ENCODE results near the gene SERPINB11.

The SERPINB11 gene

DNA sequence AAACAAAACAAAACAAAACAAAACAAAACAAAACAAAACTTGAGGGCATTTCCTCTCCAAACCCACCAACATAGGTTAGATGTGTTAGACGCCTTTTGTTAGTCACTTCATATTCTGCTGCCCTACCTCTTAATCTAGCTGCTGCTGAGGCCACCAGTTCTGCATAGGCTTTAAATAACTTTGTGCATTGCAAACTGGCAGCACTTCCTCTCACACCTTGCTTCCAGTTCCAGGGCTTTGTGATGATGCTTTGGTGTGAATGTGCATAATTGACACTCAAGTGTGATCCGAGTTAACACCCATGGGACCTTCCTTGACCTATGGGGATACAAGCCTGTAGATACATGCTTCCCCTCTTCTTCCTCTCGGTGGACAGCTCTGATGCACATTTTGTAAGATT lies 2.3 kb upstream of the SERPINB11 start:
- TF ChIP-seq SIN3A (IDR thresholded peaks at IDR 0.05; ENCODE audit: borderline replicate concordance, insufficient read depth, low read length) = no peak
- no peak for TF ChIP-seq FOXP2 (optimal IDR thresholded peaks at IDR 0.05; ENCODE audit: borderline replicate concordance, extremely low read depth, extremely low read length, insufficient read depth)
- no peak for TF ChIP-seq TAF1 (IDR thresholded peaks at IDR 0.05; ENCODE audit: borderline replicate concordance, insufficient read depth, low read length)
- no peak for TF ChIP-seq POLR2AphosphoS5 (IDR thresholded peaks at IDR 0.05; ENCODE audit: low read depth, low read length)
- TF ChIP-seq, protein P1, sequence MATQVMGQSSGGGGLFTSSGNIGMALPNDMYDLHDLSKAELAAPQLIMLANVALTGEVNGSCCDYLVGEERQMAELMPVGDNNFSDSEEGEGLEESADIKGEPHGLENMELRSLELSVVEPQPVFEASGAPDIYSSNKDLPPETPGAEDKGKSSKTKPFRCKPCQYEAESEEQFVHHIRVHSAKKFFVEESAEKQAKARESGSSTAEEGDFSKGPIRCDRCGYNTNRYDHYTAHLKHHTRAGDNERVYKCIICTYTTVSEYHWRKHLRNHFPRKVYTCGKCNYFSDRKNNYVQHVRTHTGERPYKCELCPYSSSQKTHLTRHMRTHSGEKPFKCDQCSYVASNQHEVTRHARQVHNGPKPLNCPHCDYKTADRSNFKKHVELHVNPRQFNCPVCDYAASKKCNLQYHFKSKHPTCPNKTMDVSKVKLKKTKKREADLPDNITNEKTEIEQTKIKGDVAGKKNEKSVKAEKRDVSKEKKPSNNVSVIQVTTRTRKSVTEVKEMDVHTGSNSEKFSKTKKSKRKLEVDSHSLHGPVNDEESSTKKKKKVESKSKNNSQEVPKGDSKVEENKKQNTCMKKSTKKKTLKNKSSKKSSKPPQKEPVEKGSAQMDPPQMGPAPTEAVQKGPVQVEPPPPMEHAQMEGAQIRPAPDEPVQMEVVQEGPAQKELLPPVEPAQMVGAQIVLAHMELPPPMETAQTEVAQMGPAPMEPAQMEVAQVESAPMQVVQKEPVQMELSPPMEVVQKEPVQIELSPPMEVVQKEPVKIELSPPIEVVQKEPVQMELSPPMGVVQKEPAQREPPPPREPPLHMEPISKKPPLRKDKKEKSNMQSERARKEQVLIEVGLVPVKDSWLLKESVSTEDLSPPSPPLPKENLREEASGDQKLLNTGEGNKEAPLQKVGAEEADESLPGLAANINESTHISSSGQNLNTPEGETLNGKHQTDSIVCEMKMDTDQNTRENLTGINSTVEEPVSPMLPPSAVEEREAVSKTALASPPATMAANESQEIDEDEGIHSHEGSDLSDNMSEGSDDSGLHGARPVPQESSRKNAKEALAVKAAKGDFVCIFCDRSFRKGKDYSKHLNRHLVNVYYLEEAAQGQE (IDR thresholded peaks at IDR 0.05; ENCODE audit: insufficient read depth in 1 of 2, low read depth in 2 of 2, low read length in 2 of 2) = no peak

DNA sequence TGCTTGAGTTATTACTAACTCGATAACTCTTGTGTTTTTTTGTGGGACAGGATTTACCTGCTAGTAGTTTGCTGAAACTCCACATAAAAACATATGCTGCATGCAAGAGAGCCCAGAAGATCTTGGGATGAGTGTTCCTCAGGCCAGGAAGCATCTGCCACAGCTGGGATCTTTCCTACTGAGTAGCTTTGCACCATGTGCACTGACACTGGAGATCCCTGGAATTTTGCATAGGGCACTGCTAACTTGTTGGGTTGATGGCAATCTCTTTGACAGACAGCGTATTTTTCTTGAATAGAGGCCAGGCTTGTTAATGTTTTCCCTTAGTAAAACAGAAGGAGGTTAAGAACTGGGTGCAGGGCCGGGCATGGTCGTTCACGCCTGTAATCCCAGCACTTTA lies 808 bp upstream of the SERPINB11 start:
- TF ChIP-seq FOXP2 (optimal IDR thresholded peaks at IDR 0.05; ENCODE audit: borderline replicate concordance, extremely low read depth, extremely low read length, insufficient read depth) (no peak), POLR2AphosphoS5 (IDR thresholded peaks at IDR 0.05; ENCODE audit: low read depth, low read length) (no peak), TAF1 (IDR thresholded peaks at IDR 0.05; ENCODE audit: borderline replicate concordance, insufficient read depth, low read length) (no peak), SIN3A (IDR thresholded peaks at IDR 0.05; ENCODE audit: borderline replicate concordance, insufficient read depth, low read length) (no peak)
- TF ChIP-seq, protein P1 (IDR thresholded peaks at IDR 0.05; ENCODE audit: insufficient read depth in 1 of 2, low read depth in 2 of 2, low read length in 2 of 2) = no peak

DNA sequence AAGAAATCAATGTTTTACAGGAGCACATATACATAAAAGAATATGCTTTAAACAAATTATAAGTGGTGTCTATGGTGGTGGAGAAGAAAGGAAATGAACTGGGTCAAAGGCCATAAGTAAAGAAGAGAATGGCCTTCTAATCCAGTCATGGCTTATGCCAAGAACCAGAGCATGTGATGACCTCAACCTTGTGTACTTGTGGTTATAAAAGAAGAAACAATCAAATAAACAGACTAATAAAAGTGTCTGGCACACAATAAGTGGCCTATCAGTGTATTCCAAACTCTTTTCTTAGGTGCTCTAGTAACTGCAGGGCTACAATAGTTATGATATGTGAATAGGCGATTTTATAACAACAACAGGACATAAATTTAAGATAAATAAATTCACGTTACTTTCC lies 2.6 kb downstream of the SERPINB11 start:
- TF ChIP-seq, protein P1 (IDR thresholded peaks at IDR 0.05; ENCODE audit: insufficient read depth in 1 of 2, low read depth in 2 of 2, low read length in 2 of 2) = no peak
- TF ChIP-seq SIN3A (IDR thresholded peaks at IDR 0.05; ENCODE audit: borderline replicate concordance, insufficient read depth, low read length) (no peak), POLR2AphosphoS5 (IDR thresholded peaks at IDR 0.05; ENCODE audit: low read depth, low read length) (no peak), TAF1 (IDR thresholded peaks at IDR 0.05; ENCODE audit: borderline replicate concordance, insufficient read depth, low read length) (no peak), FOXP2 (optimal IDR thresholded peaks at IDR 0.05; ENCODE audit: borderline replicate concordance, extremely low read depth, extremely low read length, insufficient read depth) (no peak)

DNA sequence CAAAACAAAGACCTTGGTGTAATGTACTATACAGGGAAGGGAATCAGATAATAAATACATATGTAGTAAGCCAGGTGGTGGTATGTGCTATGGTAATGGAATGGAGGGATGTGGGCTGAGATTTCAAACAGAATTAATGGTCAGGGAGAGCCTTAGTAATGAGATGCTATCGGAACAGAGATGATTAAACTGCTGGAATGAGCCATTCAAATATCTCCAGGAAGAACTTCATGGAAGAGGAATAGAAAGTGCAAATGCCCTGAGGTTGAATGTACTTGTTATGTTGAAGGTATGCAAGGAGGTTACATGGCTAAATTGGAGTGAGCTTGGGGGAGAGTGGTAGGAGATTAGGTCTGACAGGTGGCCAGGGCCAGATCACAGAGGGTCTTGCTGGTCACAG lies 5.1 kb downstream of the SERPINB11 start:
- TF ChIP-seq, protein P1 (IDR thresholded peaks at IDR 0.05; ENCODE audit: insufficient read depth in 1 of 2, low read depth in 2 of 2, low read length in 2 of 2) = no peak
- TF ChIP-seq SIN3A (IDR thresholded peaks at IDR 0.05; ENCODE audit: borderline replicate concordance, insufficient read depth, low read length) (no peak), TAF1 (IDR thresholded peaks at IDR 0.05; ENCODE audit: borderline replicate concordance, insufficient read depth, low read length) (no peak), POLR2AphosphoS5 (IDR thresholded peaks at IDR 0.05; ENCODE audit: low read depth, low read length) (no peak), FOXP2 (optimal IDR thresholded peaks at IDR 0.05; ENCODE audit: borderline replicate concordance, extremely low read depth, extremely low read length, insufficient read depth) (no peak)

DNA sequence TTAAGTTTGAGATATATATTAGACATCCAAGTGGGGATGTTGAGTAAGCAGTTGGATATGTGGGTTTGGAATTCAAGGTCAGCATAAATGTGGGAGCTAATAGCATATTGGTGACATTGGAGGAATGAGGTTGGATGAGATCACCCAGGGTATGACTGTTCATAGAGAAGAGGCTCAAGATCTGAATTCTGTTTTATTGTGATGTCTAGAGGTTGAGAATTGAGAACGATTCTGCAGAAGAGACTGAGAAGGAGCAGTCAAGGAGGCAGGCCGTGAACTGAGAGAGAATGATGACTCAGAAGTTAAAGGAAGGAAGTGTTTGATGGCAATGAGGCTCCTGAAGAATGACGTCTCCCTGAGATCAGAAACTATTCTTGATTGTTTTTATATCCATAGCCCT lies 5.9 kb downstream of the SERPINB11 start:
- TF ChIP-seq FOXP2 (optimal IDR thresholded peaks at IDR 0.05; ENCODE audit: borderline replicate concordance, extremely low read depth, extremely low read length, insufficient read depth) = no peak
- no peak for TF ChIP-seq SIN3A (IDR thresholded peaks at IDR 0.05; ENCODE audit: borderline replicate concordance, insufficient read depth, low read length)
- TF ChIP-seq, protein P1 (IDR thresholded peaks at IDR 0.05; ENCODE audit: insufficient read depth in 1 of 2, low read depth in 2 of 2, low read length in 2 of 2) = no peak
- no peak for TF ChIP-seq TAF1 (IDR thresholded peaks at IDR 0.05; ENCODE audit: borderline replicate concordance, insufficient read depth, low read length)
- no peak for TF ChIP-seq POLR2AphosphoS5 (IDR thresholded peaks at IDR 0.05; ENCODE audit: low read depth, low read length)
